B cell (primary cell): Measurements from ENCODE around the gene TMEM250. TPM values are rescaled to one million over a fixed set of nuclear protein-coding genes. Genes with fewer than 3 reads are reported as not detected.

ENCODE experiments used
- ATAC-seq: fragments of 200-7000 bp; cut with Tn5 transposase; one replicate; pipeline ENCODE4 v1.10.0; 2021; ENCODE audit warnings: low read depth, mild to moderate bottlenecking, moderate number of reproducible peaks, moderate library complexity
- CTCF ChIA-PET: fragments of 350-600 bp; sonication (Branson Sonifier 250); formaldehyde crosslinking; loops from one replicate; lab custom pipeline; 2021; ENCODE audit warnings: antibody characterized with exemption, inconsistent platforms; lab: Charles Lee
- POLR2A ChIA-PET: fragments of 350-600 bp; sonication (Branson Sonifier 250); formaldehyde crosslinking; loops from one replicate; lab custom pipeline; 2021; ENCODE audit warnings: antibody characterized with exemption; lab: Charles Lee
- DNase-seq: peaks from one replicate; pipeline ENCODE4 v3.0.0; 2013
- H2AFZ ChIP-seq: 2 replicates; pipeline ENCODE4 v1.6.1; 2012; ENCODE audit warnings: mild to moderate bottlenecking, low read depth, low read length; ENCODE audit not compliant: insufficient read depth, poor library complexity, severe bottlenecking
- H3K27ac ChIP-seq, 2 donors: 1 replicate in 1 of 2; 2 replicates in 1 of 2; pipeline ENCODE4 v1.5.1; 2012 to 2013; ENCODE audit warnings: low read length in 2 of 2, mild to moderate bottlenecking in 2 of 2, moderate library complexity in 1 of 2
- H3K27me3 ChIP-seq, 4 experiments: fragments of 200-600 bp in 1 of 4; sonication (generic) in 1 of 4; replicated peaks in 1 of 4; 1 replicate in 2 of 4; 2 replicates in 2 of 4; pipeline versions ENCODE4 v1.6.1 to v1.7.0; 2013 to 2016; ENCODE audit warnings: low read length in 3 of 4, mild to moderate bottlenecking in 2 of 4, mixed read lengths in 1 of 4, moderate library complexity in 1 of 4; ENCODE audit not compliant: insufficient read depth in 4 of 4, control insufficient read depth in 3 of 4; ENCODE audit errors: control extremely low read depth in 1 of 4
- H3K36me3 ChIP-seq, 2 experiments: replicated peaks in 1 of 2; 1 replicate in 1 of 2; 2 replicates in 1 of 2; pipeline versions ENCODE4 v1.6.1 to v1.7.1; 2013; ENCODE audit warnings: low read length in 1 of 2; ENCODE audit not compliant: insufficient read depth in 2 of 2, control insufficient read depth in 1 of 2; ENCODE audit errors: control extremely low read depth in 1 of 2, extremely low read depth in 1 of 2
- H3K4me1 ChIP-seq, 2 donors: fragments of 200-600 bp in 1 of 2; sonication (generic) in 1 of 2; 1 replicate in 1 of 2; 2 replicates in 1 of 2; pipeline versions ENCODE4 v1.5.1 to v1.6.1; 2013 to 2017; ENCODE audit warnings: low read length in 2 of 2; ENCODE audit not compliant: control insufficient read depth in 2 of 2, insufficient read depth in 2 of 2
- H3K4me2 ChIP-seq: replicated peaks from 2 replicates; pipeline ENCODE3; 2012; ENCODE audit warnings: mild to moderate bottlenecking, low read depth, low read length; ENCODE audit not compliant: poor library complexity, severe bottlenecking
- H3K4me3 ChIP-seq, 5 experiments: fragments of 200-600 bp in 1 of 5; sonication (generic) in 1 of 5; 1 replicate in 3 of 5; 2 replicates in 2 of 5; pipeline versions ENCODE4 v1.5.1 to v1.7.0; 2011 to 2016; ENCODE audit warnings: low read length in 4 of 5, mild to moderate bottlenecking in 4 of 5, low read depth in 2 of 5, control low read depth in 1 of 5, moderate library complexity in 1 of 5; ENCODE audit not compliant: insufficient read depth in 1 of 5; ENCODE audit errors: control extremely low read depth in 1 of 5, extremely low read depth in 1 of 5
- H3K79me2 ChIP-seq: fragments of 200-600 bp; sonication (generic); one replicate; pipeline ENCODE4 v1.6.0; 2016; ENCODE audit warnings: low read length; ENCODE audit not compliant: control insufficient read depth, insufficient read depth
- H3K9ac ChIP-seq: fragments of 200-600 bp; sonication (generic); 2 replicates; pipeline ENCODE4 v1.6.1; 2017; ENCODE audit warnings: mild to moderate bottlenecking, low read length, moderate library complexity
- H3K9me3 ChIP-seq, 3 donors: one replicate each; pipeline versions ENCODE4 v1.6.1 to v1.7.1; 2013; ENCODE audit warnings: low read length in 2 of 3; ENCODE audit not compliant: control insufficient read depth in 2 of 3, insufficient read depth in 1 of 3; ENCODE audit errors: control extremely low read depth in 1 of 3
- H4K20me1 ChIP-seq: 2 replicates; pipeline ENCODE4 v1.6.0; 2012; ENCODE audit warnings: mild to moderate bottlenecking, low read length; ENCODE audit not compliant: insufficient read depth, control insufficient read depth, poor library complexity, severe bottlenecking
- H3K27ac Mint-ChIP-seq: one replicate; pipeline ENCODE4 v1.8.0; 2021; ENCODE audit warnings: mixed read lengths
- H3K27me3 Mint-ChIP-seq: one replicate; pipeline ENCODE4 v1.8.0; 2021; ENCODE audit warnings: mixed read lengths
- H3K4me1 Mint-ChIP-seq: one replicate; pipeline ENCODE4 v1.8.0; 2021; ENCODE audit warnings: mixed read lengths
- H3K4me3 Mint-ChIP-seq: one replicate; pipeline ENCODE4 v1.8.0; 2021; ENCODE audit warnings: mixed read lengths
- H3K9me3 Mint-ChIP-seq: one replicate; pipeline ENCODE4 v1.8.0; 2022; ENCODE audit warnings: mixed read lengths; ENCODE audit not compliant: insufficient read depth
- EZH2 ChIP-seq: IDR thresholded peaks from 2 replicates; pipeline ENCODE4 v1.6.1; 2012; ENCODE audit warnings: borderline replicate concordance, low read depth, mild to moderate bottlenecking, moderate library complexity, low read length; ENCODE audit not compliant: insufficient read depth, poor library complexity, severe bottlenecking
- WGBS: methylation state at CpG from one replicate; pipeline ENCODE4 v1.1.5; 2013; ENCODE audit warnings: missing lambda C conversion rate; ENCODE audit not compliant: insufficient coverage; 5-methylcytosine and 5-hydroxymethylcytosine counted together
- intact Hi-C: fragments of 100-400 bp; cut with micrococcal nuclease; formaldehyde crosslinking; loops from one replicate; pipeline ENCODE4 v1.10.0; 2022
- polyA plus RNA-seq: library from polyadenylated mRNA; depleted of rRNA; stranded (reverse); fragments of >200 nt; gene quantifications from 2 replicates; pipeline ENCODE4 v1.2.3, GENCODE V29; 2012
- total RNA-seq, 2 donors: library from RNA; stranded (reverse); fragments of 120-200 nt in 1 of 2; gene quantifications; 1 replicate in 1 of 2; 2 replicates in 1 of 2; pipeline versions ENCODE4 v1.2.3 to v1.2.4, GENCODE V29; 2013 to 2022
- TF ChIP-seq, protein P1 (sequence below): fragments of 200-600 bp; IDR thresholded peaks from one replicate; pipeline ENCODE4 v1.8.0; 2022; ENCODE audit warnings: antibody characterized with exemption, mild to moderate bottlenecking

TMEM250 gene
- total and polyA plus RNA-seq, 2 donors (not counting 1 experiment from before 2014, with no cell fraction given) = 11.1 to 29.6 TPM

- Mint-ChIP-seq H3K27me3 (peaks cover 3% of the 10 kb centered on the region), H3K4me1 (peaks cover 12% of the 10 kb centered on the region), H3K9me3 (no peaks in the 10 kb centered on the region), H3K27ac (peak overlapping the region; percentile 53), H3K4me3 (peak overlapping the region; percentile 87)
- Histone ChIP-seq H3K4me3 (peak overlapping the region in 3 of 5 experiments; percentile 64 to 76 (median 72)), H3K4me2 (peak overlapping the region; percentile 92), H2AFZ (peak overlapping the region; percentile 87), H3K9me3 (no peaks in the 10 kb centered on the region), H3K27me3 (no peaks in the 10 kb centered on the region), H3K36me3 (peaks cover 0 to 11% of the 10 kb centered on the region in 2 experiments), H4K20me1 (peaks cover 13% of the 10 kb centered on the region), H3K79me2 (peaks cover 24% of the 10 kb centered on the region), H3K27ac (peak overlapping the region; percentile 51 to 94), H3K4me1 (peaks cover 15 to 29% of the 10 kb centered on the region in 2 donors), H3K9ac (peak overlapping the region; percentile 88)
- ChIA-PET POLR2A (no interaction called here), CTCF (interaction anchor here (0.7 to 6.2 kb wide), 4 partner anchors 30 to 256 kb away, joined by 3 to 124 read pairs (median 30); no protein-coding TSS in a partner anchor)
- DNase-seq = no peak
- WGBS = 75% methylated on average over 8 of the region's 11 CpGs
- ATAC-seq = no peak
- TF ChIP-seq, protein P1, sequence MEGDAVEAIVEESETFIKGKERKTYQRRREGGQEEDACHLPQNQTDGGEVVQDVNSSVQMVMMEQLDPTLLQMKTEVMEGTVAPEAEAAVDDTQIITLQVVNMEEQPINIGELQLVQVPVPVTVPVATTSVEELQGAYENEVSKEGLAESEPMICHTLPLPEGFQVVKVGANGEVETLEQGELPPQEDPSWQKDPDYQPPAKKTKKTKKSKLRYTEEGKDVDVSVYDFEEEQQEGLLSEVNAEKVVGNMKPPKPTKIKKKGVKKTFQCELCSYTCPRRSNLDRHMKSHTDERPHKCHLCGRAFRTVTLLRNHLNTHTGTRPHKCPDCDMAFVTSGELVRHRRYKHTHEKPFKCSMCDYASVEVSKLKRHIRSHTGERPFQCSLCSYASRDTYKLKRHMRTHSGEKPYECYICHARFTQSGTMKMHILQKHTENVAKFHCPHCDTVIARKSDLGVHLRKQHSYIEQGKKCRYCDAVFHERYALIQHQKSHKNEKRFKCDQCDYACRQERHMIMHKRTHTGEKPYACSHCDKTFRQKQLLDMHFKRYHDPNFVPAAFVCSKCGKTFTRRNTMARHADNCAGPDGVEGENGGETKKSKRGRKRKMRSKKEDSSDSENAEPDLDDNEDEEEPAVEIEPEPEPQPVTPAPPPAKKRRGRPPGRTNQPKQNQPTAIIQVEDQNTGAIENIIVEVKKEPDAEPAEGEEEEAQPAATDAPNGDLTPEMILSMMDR = no peak
- no peak for TF ChIP-seq EZH2
- intact Hi-C loops = loop anchor here (1.0 to 2.0 kb wide), 2 partner anchors 125 to 153 kb away; partner anchors contain the start of gene QSOX2
Observed at GRCh38 chr9:136119883-136120393, 1.3 kb upstream of the TMEM250 start.
